Measurements from ENCODE around the gene ZNF516.
A peak's percentile ranks its signal among the peaks of the same experiment; 100 is the strongest.

ZNF516 gene

DNA sequence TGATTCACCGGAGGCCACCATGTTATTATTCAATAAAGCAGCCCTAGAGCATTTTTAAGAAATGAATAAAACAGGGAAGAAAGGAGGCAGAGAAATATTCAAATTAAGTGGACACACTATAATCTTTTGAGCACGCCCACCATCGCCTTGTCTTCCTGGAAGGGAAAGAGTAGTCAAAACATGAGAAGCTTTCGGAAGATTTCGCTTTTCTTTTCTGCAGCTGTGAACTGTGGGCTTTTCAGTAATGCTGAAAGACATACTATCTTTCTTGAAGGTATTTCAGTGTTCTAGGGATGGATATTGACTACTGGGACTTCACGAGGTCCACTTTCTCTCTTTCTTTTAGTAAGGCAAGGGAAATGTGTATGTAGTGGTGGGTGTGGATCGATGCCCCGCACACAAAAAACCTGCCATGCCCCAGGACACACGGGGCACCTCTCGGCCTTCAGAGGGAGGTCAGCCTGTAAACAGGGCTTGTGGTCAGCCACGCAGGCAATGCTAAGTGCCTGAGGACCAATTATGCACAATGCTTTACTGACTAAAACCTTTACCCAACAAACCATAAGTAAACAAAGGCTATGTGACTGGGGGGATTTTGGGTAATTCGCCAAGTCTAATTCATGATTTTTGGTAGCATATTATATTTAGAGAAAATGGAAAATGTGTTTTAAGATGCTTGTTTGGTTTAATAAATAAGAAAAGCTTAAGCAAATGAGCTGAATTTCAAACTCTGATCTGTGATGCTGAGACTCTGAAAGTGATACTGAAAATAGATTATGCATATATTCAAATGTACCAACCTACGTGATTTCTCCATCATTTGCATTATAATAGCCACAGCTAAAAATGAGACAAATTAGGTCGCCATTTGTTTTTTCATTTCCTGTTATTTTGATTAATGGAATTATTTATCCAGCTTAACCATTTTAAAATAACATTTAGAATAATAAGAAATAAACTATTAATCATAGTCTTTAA is 130.5 kb downstream of the ZNF516 start:
- no peak for DNase-seq (ENCODE audit: low read depth, low spot score)

GRCh38 chr18:76363436-76364120 is 131.5 kb downstream of the ZNF516 start:
- DNase-seq (ENCODE audit: low read depth, low spot score): no peak

- no peak for DNase-seq (ENCODE audit: low read depth, low spot score)
These were observed 132.4 kb downstream of the ZNF516 start for GRCh38 chr18:76362676-76363075.

GRCh38 chr18:76361219-76361618 is 133.8 kb downstream of the ZNF516 start:
- no peak for DNase-seq (ENCODE audit: low read depth, low spot score)

- DNase-seq (ENCODE audit: low read depth, low spot score): no peak
These were observed 135.1 kb downstream of the ZNF516 start for GRCh38 chr18:76359909-76360308.

- DNase-seq (ENCODE audit: low read depth, low spot score): no peak
These were observed 136.3 kb downstream of the ZNF516 start for GRCh38 chr18:76358774-76359173.

DNA sequence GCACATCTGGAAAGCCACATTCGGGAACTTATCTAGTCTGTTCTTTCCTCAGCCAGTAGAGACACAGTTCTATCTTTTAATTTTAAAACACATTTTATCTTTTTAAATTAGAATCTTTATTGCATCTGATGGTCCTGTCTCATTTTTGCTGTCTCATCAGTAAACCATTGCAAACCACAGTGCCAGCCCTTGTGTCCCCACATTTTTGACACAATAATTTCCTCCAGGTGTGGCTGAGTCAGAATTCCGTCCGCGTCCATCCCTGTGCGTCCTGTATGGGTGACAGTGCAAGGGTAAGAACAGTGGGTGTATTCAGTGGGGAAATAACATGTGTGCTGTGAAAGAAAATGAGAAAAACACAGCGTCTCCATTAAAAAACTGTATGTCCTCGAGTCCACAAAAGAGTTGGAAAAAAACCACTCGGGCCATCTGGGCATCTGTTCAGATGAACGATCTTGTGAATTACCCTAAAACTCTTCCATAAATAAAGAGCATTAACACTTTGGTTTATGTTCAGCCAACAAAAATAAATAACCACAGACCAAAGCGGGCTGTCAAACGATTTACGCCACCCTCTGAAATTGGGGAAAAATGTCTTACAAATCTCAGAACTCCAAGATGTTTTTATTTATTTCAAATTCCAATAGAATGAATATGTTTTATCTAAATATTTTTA is 137.3 kb downstream of the ZNF516 start:
- no peak for DNase-seq (ENCODE audit: low read depth, low spot score)

DNA sequence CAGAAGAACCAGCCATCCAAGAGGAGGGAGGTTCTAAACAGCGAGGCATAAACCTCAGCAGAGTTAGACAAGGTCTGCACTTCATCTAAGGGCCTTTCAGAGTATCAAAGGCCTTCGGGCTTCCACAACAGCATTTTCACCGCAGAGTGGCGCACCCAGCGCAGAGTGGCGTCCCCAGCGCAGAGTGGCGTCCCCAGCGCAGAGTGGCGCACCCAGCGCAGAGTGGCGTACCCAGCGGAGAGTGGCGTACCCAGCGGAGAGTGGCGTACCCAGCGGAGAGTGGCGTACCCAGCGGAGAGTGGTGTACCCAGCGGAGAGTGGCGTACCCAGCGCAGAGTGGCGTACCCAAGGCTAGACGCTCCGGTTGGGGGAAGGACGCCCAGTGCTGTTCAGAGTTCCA is 137.9 kb downstream of the ZNF516 start:
- DNase-seq (ENCODE audit: low read depth, low spot score): no peak

GRCh38 chr18:76356666-76357065 is 138.4 kb downstream of the ZNF516 start:
- DNase-seq (ENCODE audit: low read depth, low spot score): no peak

- DNase-seq (ENCODE audit: low read depth, low spot score): no peak
These were observed 140.7 kb downstream of the ZNF516 start for GRCh38 chr18:76354348-76354747.

- DNase-seq (ENCODE audit: low read depth, low spot score): no peak
These were observed 141.5 kb downstream of the ZNF516 start for GRCh38 chr18:76353500-76353899.

DNA sequence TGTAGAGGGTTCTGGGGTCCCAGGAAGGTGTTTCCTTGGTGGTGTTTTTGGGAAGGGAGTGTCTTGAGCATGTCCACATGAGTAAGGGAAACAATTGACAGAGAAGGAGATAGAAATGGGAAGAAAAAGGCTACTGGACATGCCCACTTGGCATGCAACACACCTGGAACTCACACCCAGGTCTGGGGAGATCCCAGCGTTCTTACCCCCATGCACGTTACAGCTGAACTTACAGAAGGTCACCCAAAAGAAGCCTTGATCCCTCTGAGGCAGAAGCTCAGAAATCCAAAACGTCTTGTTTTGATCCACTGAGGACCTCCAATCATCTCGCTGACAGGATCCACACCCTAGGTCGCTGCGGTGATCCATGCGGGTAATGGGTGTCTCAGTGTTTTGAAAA is 142.0 kb downstream of the ZNF516 start:
- no peak for DNase-seq (ENCODE audit: low read depth, low spot score)

GRCh38 chr18:76351961-76352581 is 143.0 kb downstream of the ZNF516 start:
- peak; percentile 93 for DNase-seq (ENCODE audit: low read depth, low spot score)

GRCh38 chr18:76350134-76351025 is 144.7 kb downstream of the ZNF516 start:
- peak; percentile 34 for DNase-seq (ENCODE audit: low read depth, low spot score)

- peak; percentile 89 for DNase-seq (ENCODE audit: low read depth, low spot score)
These were observed 145.9 kb downstream of the ZNF516 start for GRCh38 chr18:76349067-76349715.

DNA sequence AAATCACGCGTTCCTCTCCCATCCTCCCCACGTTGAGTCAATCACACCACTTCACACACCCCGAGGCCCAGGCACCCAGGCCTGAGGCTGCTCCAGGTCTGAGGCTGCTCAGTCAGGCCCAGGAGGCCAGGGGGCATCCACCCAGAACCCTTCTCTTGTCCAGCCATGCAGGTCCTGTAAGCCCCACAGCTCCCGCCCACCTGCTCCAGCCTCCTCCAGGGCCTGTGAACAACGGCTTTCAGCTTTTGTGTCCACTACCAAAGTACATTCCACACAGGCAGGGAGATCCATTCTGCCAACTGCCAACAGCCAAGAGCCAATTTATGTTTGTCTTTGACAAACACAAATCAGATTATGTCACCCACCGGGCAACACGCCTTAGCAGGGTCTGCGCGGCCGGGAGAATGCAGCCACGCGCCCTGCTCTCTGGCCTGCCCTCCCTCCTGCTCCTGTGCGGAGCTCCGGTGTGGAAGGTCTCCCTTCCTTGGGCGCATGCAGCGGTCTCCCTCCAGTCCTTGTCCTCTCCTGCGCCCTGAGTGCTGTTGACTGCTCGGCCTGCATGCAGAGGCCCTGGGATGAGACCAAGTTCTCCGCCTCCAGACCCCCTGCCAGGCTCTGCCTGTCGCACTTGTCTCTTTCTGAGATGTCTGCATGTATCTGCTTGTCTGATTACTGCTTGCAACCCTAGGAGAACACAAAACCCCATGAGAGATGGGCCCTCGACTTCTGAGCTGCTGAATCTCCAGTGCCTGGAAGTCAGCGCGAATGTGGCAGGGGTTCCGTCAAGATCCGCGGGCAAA is 146.6 kb downstream of the ZNF516 start:
- no peak for DNase-seq (ENCODE audit: low read depth, low spot score)

DNA sequence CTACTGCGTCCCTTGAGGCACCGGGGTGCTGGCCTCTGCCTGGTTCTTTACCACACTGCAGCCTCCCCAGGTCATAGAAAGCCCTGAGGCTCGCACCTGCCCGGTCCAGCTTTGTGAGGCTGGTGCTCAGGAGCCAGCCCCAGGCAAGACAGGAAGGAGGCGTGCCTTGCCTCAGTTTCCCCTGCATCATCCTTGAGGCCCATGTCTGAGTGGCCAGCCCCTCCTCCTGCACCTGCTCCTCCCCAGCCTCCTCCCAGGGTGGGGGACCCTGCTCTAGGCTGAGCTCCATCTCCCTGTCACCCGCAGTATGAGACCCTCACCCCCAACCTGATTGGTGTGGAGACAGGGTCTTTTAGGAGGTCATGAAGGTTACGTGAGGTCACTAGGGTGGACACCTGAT is 147.7 kb downstream of the ZNF516 start:
- DNase-seq (ENCODE audit: low read depth, low spot score): no peak

DNA sequence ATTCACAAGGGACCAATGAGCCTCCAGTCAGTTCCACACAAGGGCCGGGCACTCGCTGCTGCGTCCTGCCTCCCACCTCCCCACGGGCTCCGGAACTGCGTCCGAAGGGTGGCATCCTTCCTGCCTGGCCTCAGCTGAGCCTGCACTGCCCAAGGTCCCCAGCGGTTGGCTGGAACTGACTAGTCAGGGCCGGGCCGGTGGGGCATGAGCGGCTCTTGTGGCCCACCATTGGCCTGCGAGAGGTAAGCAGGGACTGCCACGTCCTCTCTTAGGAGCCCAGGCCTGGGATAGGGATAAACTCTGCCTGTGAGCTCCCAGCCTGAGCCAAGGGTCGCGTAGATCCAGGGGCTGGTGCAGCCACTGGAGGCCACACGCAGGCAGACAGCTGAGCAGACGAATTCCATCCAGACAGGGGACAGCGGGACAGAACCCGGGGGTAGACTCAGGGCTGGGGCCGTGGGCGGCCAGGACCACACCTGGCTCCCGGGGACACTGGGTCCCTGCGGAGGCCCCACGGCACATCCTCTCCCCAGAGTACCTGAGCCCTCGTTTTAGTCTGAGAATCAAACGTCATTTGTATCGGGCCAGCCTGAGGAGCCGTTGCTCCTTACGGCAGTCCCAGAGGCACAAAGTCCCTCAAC is 148.4 kb downstream of the ZNF516 start:
- DNase-seq (ENCODE audit: low read depth, low spot score): no peak

DNA sequence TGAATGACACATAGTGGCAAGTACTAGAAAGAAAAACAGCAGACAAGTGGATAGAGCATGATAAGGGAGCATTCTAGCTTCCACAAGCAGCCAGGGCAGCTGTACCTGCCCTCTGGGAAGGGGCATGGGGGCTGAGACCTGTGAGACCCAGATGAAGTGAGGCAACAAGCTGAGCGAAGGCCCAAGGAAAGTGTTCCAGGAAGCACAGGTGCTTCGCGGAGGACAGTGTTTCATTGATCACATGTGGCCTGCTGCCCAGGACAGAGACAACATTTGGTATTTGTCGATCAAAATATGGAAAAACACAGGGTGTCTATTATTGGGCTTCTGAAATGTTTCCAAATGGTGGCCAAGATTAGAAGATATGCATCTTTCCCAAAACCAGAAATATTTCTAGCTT is 149.1 kb downstream of the ZNF516 start:
- no peak for DNase-seq (ENCODE audit: low read depth, low spot score)

Measured in ELF-1 (cell line).